ENCODE data around the gene FGF2. TPM values are rescaled to one million over a fixed set of nuclear protein-coding genes. Genes with fewer than 3 reads are reported as not detected.

Gene FGF2
- 1 to 10 TPM in 2 of 4 donors, under 1 TPM in 2; 0.53 to 7.0 (median 3.5) TPM for total RNA-seq

- DNase-seq: no peak
- Histone ChIP-seq H3K27ac (peak within 1 kb of the TSS; percentile 69 to 94 (median 84)), H3K4me1 (peaks cover 0 to 48% (median 4%) of the 10 kb centered on the region in 3 donors), H3K27me3 (peaks cover 0 to 61% (median 0%) of the 10 kb centered on the region in 4 donors), H3K9me3 (no peaks in the 10 kb centered on the region), H3K36me3 (no peaks in the 10 kb centered on the region), H3K4me3 (peak within 1 kb of the TSS; percentile 47 to 70 (median 69))
- intact Hi-C loops (cut with DNase I): no loop called here
- WGBS, 2 donors: 0% methylated on average over 9 of the region's 97 CpGs; no CpG with 5 or more reads in 1 of the 2 donors
- TF ChIP-seq, protein P1, sequence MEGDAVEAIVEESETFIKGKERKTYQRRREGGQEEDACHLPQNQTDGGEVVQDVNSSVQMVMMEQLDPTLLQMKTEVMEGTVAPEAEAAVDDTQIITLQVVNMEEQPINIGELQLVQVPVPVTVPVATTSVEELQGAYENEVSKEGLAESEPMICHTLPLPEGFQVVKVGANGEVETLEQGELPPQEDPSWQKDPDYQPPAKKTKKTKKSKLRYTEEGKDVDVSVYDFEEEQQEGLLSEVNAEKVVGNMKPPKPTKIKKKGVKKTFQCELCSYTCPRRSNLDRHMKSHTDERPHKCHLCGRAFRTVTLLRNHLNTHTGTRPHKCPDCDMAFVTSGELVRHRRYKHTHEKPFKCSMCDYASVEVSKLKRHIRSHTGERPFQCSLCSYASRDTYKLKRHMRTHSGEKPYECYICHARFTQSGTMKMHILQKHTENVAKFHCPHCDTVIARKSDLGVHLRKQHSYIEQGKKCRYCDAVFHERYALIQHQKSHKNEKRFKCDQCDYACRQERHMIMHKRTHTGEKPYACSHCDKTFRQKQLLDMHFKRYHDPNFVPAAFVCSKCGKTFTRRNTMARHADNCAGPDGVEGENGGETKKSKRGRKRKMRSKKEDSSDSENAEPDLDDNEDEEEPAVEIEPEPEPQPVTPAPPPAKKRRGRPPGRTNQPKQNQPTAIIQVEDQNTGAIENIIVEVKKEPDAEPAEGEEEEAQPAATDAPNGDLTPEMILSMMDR (IDR thresholded peaks at IDR 0.05): no peak
- TF ChIP-seq POLR2A (IDR thresholded peaks at IDR 0.05): peak in 1 of 4 donors; percentile 37
Observed at GRCh38 chr4:122826553-122827257, at the start of gene FGF2. Gene FGF2 (plus strand): TSS chr4:122826831. CDS start chr4:122827175, 344 bp downstream.

DNA sequence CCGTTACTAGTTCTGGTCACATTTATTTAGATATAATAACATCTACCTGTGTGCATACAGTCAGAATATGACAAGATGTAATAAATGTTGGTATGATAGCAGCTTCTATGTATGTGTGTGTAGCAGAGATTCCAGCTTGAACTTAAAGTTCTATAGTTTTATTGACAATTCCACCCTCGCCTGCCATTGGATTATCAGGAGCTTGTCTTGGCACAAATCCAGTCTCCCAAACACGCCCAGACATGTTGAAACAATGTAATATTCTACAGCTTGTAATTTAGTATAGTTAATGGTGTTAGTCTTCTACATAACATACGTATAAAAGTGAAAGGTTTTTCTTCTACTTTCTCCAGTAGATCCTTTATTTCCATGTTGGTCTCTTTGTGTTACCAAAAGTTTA, 49.7 kb upstream of the FGF2 start:
- H3K9me3 ChIP-seq: no peaks in the 10 kb centered on the region
- WGBS, 2 donors: 43 to 48% methylated on average over 4 of the region's 4 CpGs
- H3K27ac ChIP-seq: no peak overlapping the region
- intact Hi-C loops (cut with DNase I): no loop called here
- DNase-seq: no peak
- peaks cover 0 to 24% (median 0%) of the 10 kb centered on the region in 3 donors for H3K4me1 ChIP-seq
- no peak overlapping the region for H3K4me3 ChIP-seq
- TF ChIP-seq, protein P1 (IDR thresholded peaks at IDR 0.05): no peak
- no peak for TF ChIP-seq POLR2A (IDR thresholded peaks at IDR 0.05)
- no peaks in the 10 kb centered on the region for H3K27me3 ChIP-seq
- H3K36me3 ChIP-seq: no peaks in the 10 kb centered on the region

DNA sequence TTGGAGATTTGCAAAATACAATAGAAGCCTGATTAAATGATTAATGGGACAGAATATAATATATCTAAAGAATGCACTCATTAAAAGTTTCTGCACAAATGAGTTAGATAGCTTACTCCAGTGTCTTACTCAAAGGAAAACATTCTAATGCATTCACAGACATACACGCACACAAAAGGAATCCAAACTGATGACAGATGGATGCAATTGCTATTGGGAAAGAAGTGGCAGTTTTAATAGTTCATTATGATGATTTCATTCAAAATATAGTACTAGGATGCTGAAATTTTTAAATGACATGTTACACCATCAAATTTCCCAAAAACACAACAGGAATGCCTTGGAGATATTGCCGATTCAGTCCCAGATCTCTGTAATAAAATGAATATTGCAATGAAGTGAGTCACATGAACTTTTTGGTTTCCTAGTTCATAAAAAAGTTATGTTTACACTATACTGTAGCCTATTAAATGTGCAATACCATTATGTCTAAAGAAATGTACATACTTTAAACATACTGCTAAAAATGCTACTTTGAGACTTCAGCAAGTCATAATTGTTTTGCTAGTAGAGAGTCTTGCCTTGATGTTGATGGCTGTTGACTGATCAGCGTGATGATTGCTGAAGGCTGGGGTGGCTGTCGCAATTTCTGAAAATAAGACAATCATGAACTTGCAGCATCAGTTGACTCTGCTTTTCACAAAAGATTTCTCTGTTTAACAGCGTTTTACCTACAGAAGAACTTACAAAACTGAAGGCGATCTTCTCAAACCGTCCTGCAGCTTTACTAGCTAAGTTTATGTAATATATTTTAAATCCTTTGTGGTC, 48.6 kb upstream of the FGF2 start:
- intact Hi-C loops (cut with DNase I): no loop called here

DNA sequence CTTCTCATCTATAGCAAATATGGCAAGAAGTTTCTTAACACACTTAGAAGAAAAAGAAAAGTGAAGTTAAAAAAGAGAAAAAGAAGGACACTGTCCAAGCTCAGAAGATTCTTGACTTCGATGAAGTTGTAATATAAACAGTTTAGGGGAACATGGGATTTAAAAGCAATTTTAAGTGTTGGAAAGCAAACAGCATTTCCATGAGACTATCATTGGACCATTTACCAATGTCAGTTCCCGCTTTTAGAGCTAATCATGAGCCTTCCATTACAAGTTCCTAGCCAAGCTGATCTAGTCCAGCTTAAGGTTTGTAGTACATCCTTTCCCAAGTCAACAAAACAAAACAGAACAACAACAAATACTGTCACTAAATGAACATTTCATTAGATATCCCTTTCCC, 45.1 kb upstream of the FGF2 start:
- Histone ChIP-seq H3K27me3 (no peaks in the 10 kb centered on the region), H3K27ac (no peak overlapping the region), H3K9me3 (no peaks in the 10 kb centered on the region), H3K36me3 (no peaks in the 10 kb centered on the region), H3K4me3 (no peak overlapping the region), H3K4me1 (peaks cover 0 to 32% (median 11%) of the 10 kb centered on the region in 3 donors)
- DNase-seq: no peak
- WGBS, 2 donors: 44 to 90% methylated on average over 2 of the region's 2 CpGs
- TF ChIP-seq, protein P1 (IDR thresholded peaks at IDR 0.05): no peak
- no peak for TF ChIP-seq POLR2A (IDR thresholded peaks at IDR 0.05)
- intact Hi-C loops (cut with DNase I): no loop called here

More for the DNA sequence above, 48.6 kb upstream of the FGF2 start:
- no peaks in the 10 kb centered on the region for H3K9me3 ChIP-seq
- 86 to 93% methylated on average over 7 of the region's 7 CpGs for WGBS, 2 donors
- no peaks in the 10 kb centered on the region for H3K27me3 ChIP-seq
- H3K27ac ChIP-seq: no peak overlapping the region
- TF ChIP-seq, protein P1 (IDR thresholded peaks at IDR 0.05): no peak
- no peak for TF ChIP-seq POLR2A (IDR thresholded peaks at IDR 0.05)
- H3K4me1 ChIP-seq: peaks cover 0 to 27% (median 2%) of the 10 kb centered on the region in 3 donors
- no peak for DNase-seq
- no peak overlapping the region for H3K4me3 ChIP-seq
- no peaks in the 10 kb centered on the region for H3K36me3 ChIP-seq

Data from esophagus squamous epithelium (tissue), 5 donors.